Non-pigmented ciliary epithelial cell (primary cell): ENCODE measurements around the gene EIF1AD.
"Not testable (repeated sequence)": the region's sequence is repeated elsewhere in the genome, so short reads cannot be mapped to it uniquely, and the experiment has no call there.

Experiments
- DNase-seq: peaks from one replicate; pipeline ENCODE4 v3.0.0-alpha.2; 2010; ENCODE audit warnings: low read depth

The EIF1AD gene

GRCh38 chr11:66001942-66002647 lies at the start of gene EIF1AD, which contains the start of gene BANF1:
Gene EIF1AD, minus strand, starts transcription at chr11:66002157. Its CDS starts 1,768 bp downstream, at chr11:66000389.
Gene BANF1, plus strand, starts transcription at chr11:66002503. Its CDS starts 748 bp downstream, at chr11:66003251.
- DNase-seq: peak; percentile 92

GRCh38 chr11:66051371-66051765 lies 49.4 kb upstream of the EIF1AD start:
- DNase-seq: no peak

DNA sequence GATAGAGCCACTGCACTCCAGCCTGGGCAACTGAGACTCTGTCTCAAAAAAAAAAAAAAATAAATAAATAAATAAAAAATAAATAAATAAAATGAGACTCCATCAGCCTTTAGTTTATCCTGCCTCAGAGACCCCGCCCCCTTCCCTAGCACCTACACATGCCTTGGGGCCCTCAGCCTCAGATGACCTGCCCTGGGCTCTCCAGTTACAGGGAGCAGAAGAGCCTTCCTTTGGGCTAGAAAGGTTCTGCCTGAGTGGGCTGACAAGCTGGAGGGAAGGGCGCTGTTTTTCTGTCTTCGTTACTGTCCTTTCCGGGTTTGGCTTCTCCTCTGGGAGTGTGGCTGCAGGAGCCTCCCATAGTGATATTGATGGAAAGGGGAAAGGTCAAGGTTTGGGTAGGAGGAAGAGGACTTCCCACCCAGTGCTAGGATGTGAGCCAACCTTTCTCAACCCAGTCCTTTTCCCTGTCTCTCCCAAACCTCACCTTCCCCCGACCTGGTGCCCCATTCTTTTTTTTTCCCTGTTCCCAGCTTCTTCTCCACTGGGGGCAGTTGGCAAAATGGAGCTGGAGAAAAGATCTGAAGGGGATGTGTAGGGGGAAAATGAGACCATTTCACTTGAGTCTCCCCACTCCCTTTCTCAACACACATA lies 48.7 kb upstream of the EIF1AD start:
- no peak for DNase-seq

- DNase-seq: no peak
Measured at GRCh38 chr11:66048547-66049323, 46.8 kb upstream of the EIF1AD start, which contains the start of gene GAL3ST3. Gene GAL3ST3, minus strand, starts transcription at chr11:66049161. Its CDS starts 3,746 bp downstream, at chr11:66045415.

GRCh38 chr11:66047541-66048365 lies 45.8 kb upstream of the EIF1AD start:
- DNase-seq: no peak

DNA sequence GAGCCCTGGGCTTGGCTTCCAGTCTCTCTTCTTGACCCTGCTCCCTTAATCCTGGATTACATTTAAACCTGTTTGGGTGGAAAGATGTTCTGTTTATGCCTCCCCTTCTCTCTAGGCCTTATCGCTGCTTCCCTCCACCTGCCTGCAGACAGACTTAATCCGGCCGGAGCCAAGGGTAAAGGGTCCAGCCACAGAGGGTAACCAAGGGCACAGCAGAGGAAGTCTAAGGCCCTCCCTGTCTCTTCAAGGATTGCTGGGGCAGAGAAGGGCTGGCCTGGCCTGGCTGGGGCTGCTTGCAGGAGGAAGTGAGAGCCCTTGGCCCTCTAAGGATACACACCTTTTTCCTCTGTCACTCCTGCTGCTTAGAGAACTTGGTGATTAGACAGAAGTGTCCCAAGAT lies 44.9 kb upstream of the EIF1AD start:
- no peak for DNase-seq

- no peak for DNase-seq
Measured at GRCh38 chr11:66045177-66045639, 43.3 kb upstream of the EIF1AD start.

DNA sequence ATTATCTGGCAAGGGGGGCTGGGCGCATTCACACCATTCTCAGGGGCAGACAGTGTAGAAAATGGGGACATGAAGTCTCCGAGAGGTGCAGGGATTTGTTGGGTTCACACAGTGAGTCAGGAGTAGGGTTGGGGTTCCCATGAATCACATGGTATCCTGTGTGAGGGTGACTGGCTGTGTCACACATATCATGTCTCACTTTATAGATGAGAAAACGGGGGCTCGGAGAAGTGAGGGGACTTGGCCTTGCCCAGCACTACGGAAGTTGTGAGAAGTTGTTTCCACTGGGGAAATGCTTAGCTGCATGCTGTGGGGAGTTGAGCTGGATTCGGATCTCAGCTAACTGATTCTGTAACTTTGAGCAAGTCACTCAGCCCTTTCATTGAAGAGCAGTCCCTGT lies 42.8 kb upstream of the EIF1AD start:
- DNase-seq: no peak

GRCh38 chr11:66042996-66043906 lies 41.3 kb upstream of the EIF1AD start:
- DNase-seq: no peak

- no peak for DNase-seq
Measured at GRCh38 chr11:66042227-66042995, 40.5 kb upstream of the EIF1AD start.

DNA sequence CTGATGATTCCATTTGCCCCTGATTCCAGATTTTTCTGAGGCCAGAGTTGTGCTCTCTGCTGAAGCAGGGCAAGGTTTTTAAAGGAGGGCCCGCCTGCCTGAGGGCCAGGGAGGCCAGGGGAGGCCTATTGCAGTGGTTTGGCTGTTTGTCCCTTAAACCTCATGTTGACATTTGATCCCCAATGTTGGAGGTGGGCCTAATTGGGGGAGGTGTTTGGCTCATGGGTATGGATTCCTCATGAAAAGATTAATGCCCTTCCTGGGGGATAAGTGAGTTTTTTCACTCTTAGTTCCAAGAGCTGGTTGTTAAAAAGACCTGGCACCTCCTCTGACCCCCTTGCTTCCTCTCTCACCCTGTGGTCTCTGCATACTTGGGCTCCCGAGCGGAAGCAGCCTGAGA lies 37.8 kb upstream of the EIF1AD start:
- no peak for DNase-seq

DNA sequence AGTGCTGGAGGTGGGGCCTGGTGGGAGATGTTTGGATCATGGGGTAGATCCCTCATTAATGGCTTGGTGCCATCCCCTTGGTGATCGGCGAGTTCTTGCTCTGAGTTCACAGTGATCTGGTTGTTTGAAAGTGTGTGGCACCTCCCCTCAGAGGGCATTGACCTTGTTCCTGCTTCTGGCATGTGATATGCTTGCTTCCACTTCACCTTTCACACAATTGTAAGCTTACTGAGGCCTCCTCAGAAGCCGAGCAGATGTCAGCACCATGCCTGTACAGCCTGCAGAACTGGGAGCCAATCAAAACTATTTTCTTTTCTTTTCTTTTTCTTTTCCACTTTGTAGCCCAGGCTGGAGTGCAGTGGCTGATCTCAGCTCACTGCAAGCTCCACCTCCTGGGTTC lies 35.4 kb upstream of the EIF1AD start:
- DNase-seq: no peak

GRCh38 chr11:66036334-66036710 lies 34.4 kb upstream of the EIF1AD start:
- DNase-seq: no peak

- no peak for DNase-seq
Measured at GRCh38 chr11:66035653-66036333, 33.8 kb upstream of the EIF1AD start.

DNA sequence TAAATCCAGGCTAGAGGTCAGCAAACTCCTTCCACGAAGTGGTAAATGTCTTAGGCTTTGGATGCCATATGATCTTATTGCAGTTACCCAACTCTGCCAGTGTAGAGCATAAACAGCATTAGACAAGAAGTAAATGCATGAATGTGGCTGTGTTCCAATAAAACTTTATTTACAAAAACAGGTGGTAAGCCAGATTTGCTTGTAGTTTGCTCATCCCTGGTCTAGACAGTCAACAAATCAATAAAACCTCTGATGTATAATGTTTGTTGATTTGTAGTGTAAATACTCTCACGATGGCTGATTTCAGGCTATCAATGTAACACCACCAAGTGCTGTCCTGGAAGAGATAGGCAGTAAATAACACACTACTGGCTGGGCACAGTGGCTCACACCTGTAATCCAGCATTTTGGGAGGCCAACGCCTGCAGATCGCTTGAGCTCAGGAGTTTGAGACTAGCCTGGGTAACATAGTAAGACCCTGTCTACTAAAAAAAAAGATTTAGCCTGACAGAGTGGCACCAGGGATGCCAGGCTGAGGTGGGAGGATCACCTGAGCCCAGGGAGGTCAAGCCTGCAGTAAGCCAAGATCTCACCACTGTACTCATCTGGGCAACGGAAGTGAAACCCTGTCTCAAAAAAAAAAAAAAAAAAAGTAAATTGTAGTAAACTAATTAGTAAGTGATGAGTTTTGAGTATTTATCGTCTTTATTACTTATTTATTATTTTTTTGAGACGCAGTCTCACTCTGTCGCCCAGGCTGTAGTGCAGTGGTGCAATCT lies 31.2 kb upstream of the EIF1AD start:
- no peak for DNase-seq

DNA sequence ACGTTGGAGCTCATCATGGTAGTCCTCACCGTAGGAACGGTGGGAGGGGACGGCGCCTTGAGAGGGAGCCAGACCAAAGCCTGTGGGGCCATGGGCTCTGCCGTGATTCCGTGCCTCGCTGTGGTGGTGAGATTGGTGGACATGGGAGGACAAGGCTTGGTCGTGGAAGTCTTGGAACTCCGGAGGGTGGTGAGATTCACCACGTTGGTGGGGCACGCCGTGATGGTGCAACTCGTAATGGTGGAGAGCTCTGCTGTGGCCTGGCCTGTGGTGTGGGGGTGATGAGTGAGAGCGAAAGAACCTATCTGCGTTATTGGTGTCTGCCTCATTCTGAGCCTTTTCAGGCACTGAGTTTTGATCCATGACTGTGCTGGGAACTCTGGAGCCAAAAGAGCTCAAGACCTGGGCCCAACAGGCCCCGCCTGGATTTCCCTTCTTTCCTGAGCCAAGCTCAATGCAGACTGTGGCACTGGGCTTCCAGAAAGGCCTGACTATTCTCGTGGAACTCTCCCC lies 24.1 kb upstream of the EIF1AD start, which contains the start of gene CATSPER1:
Gene CATSPER1, minus strand, starts transcription at position 463 of the 513 bp plus-strand sequence. Its CDS starts 100 bp downstream, at position 363.
- no peak for DNase-seq

GRCh38 chr11:66023186-66023440 lies 21.2 kb upstream of the EIF1AD start:
- DNase-seq: not testable (repeated sequence)

GRCh38 chr11:66022401-66023185 lies 20.6 kb upstream of the EIF1AD start:
- DNase-seq: no peak
